H9 (cell line): ENCODE measurements around the gene GPR146. TPM values are rescaled to one million over a fixed set of nuclear protein-coding genes. Genes with fewer than 3 reads are reported as not detected.

Experiments used
- DNase-seq: peaks from one replicate; pipeline ENCODE4 v3.0.0-alpha.2; 2017
- H2AFZ ChIP-seq: one replicate; pipeline ENCODE4 v1.6.1; 2013; ENCODE audit warnings: mild to moderate bottlenecking, low read length, control low read depth, moderate library complexity
- H2AK5ac ChIP-seq: 2 replicates; pipeline ENCODE4 v1.6.1; 2013; ENCODE audit warnings: low read length, control low read depth, mixed read lengths; ENCODE audit not compliant: insufficient read length
- H2BK120ac ChIP-seq: one replicate; pipeline ENCODE4 v1.6.1; 2013; ENCODE audit warnings: low read depth, mild to moderate bottlenecking, low read length, control low read depth, inconsistent platforms; ENCODE audit not compliant: poor library complexity, severe bottlenecking
- H2BK12ac ChIP-seq: 2 replicates; pipeline ENCODE4 v1.6.1; 2013; ENCODE audit warnings: low read length, control low read depth, mixed read lengths, low read depth; ENCODE audit not compliant: insufficient read length
- H2BK15ac ChIP-seq: 2 replicates; pipeline ENCODE4 v1.6.1; 2013; ENCODE audit warnings: low read depth, low read length, control low read depth
- H2BK20ac ChIP-seq: one replicate; pipeline ENCODE4 v1.6.1; 2013; ENCODE audit warnings: low read depth, mild to moderate bottlenecking, low read length, control low read depth, inconsistent platforms; ENCODE audit not compliant: poor library complexity, severe bottlenecking
- H2BK5ac ChIP-seq: 2 replicates; pipeline ENCODE4 v1.6.1; 2013; ENCODE audit warnings: low read length, control low read depth, mixed read lengths; ENCODE audit not compliant: insufficient read length
- H3K14ac ChIP-seq: 2 replicates; pipeline ENCODE4 v1.6.1; 2013; ENCODE audit warnings: low read length, control low read depth; ENCODE audit not compliant: insufficient read depth
- H3K18ac ChIP-seq: 2 replicates; pipeline ENCODE4 v1.6.1; 2013; ENCODE audit warnings: low read depth, mild to moderate bottlenecking, mixed read lengths, low read length, control low read depth; ENCODE audit not compliant: insufficient read length
- H3K23ac ChIP-seq: 2 replicates; pipeline ENCODE4 v1.6.1; 2013; ENCODE audit warnings: low read length, control low read depth, mixed read lengths, low read depth; ENCODE audit not compliant: insufficient read length
- H3K23me2 ChIP-seq: 2 replicates; pipeline ENCODE4 v1.6.1; 2013; ENCODE audit warnings: low read depth, mild to moderate bottlenecking, mixed read lengths, low read length, control low read depth; ENCODE audit not compliant: insufficient read length, poor library complexity, severe bottlenecking
- H3K27ac ChIP-seq: 2 replicates; pipeline ENCODE4 v1.5.1; 2013; ENCODE audit warnings: low read length, control low read depth, mixed read lengths, low read depth; ENCODE audit not compliant: insufficient read length
- H3K27me3 ChIP-seq: 2 replicates; pipeline ENCODE4 v1.6.1; 2013; ENCODE audit warnings: low read length, control low read depth, inconsistent platforms; ENCODE audit not compliant: insufficient read depth
- H3K4ac ChIP-seq: 2 replicates; pipeline ENCODE4 v1.6.1; 2013; ENCODE audit warnings: low read depth, mild to moderate bottlenecking, control low read depth, inconsistent platforms, low read length, moderate library complexity
- H3K4me1 ChIP-seq: 2 replicates; pipeline ENCODE4 v1.6.1; 2013; ENCODE audit warnings: low read length, control low read depth, inconsistent platforms; ENCODE audit not compliant: insufficient read depth
- H3K4me2 ChIP-seq: 2 replicates; pipeline ENCODE4 v1.6.1; 2013; ENCODE audit warnings: low read length, control low read depth, mixed read lengths; ENCODE audit not compliant: insufficient read length, insufficient read depth
- H3K56ac ChIP-seq: 2 replicates; pipeline ENCODE4 v1.6.1; 2013; ENCODE audit warnings: low read depth, mild to moderate bottlenecking, mixed read lengths, low read length, control low read depth; ENCODE audit not compliant: insufficient read length
- H3K79me1 ChIP-seq: 2 replicates; pipeline ENCODE4 v1.6.1; 2013; ENCODE audit warnings: low read depth, mild to moderate bottlenecking, moderate library complexity, low read length, control low read depth, inconsistent platforms; ENCODE audit not compliant: insufficient read depth, poor library complexity, severe bottlenecking
- H3K79me2 ChIP-seq: 2 replicates; pipeline ENCODE4 v1.6.1; 2013; ENCODE audit warnings: low read length, control low read depth, inconsistent platforms; ENCODE audit not compliant: insufficient read depth
- H3K9ac ChIP-seq: 2 replicates; pipeline ENCODE4 v1.6.1; 2013; ENCODE audit warnings: low read length, control low read depth, mixed read lengths; ENCODE audit not compliant: insufficient read length; ENCODE audit errors: extremely low read depth
- H3K9me3 ChIP-seq: one replicate; pipeline ENCODE4 v1.6.1; 2013; ENCODE audit warnings: low read depth, low read length, inconsistent platforms; ENCODE audit not compliant: control insufficient read depth
- H3T11ph ChIP-seq: one replicate; pipeline ENCODE4 v1.6.1; 2013; ENCODE audit warnings: mild to moderate bottlenecking, low read length, control low read depth, inconsistent platforms
- H4K20me1 ChIP-seq: one replicate; pipeline ENCODE4 v1.6.1; 2013; ENCODE audit not compliant: control insufficient read depth, insufficient read length, insufficient read depth
- H4K5ac ChIP-seq: 2 replicates; pipeline ENCODE4 v1.6.1; 2013; ENCODE audit warnings: low read depth, mild to moderate bottlenecking, mixed read lengths, low read length, control low read depth; ENCODE audit not compliant: insufficient read length
- H4K8ac ChIP-seq: replicated peaks from 2 replicates; pipeline ENCODE4 v1.6.1; 2013; ENCODE audit warnings: low read length, control low read depth, mixed read lengths, low read depth; ENCODE audit not compliant: insufficient read length
- H4K91ac ChIP-seq: 2 replicates; pipeline ENCODE4 v1.6.1; 2013; ENCODE audit warnings: low read depth, mild to moderate bottlenecking, moderate library complexity, mixed read lengths, low read length, control low read depth; ENCODE audit not compliant: insufficient read length
- H3K27ac Mint-ChIP-seq, 3 experiments: 2 replicates in 2 of 3; 3 replicates in 1 of 3; pipeline ENCODE4 v1.8.0; 2020 to 2021; ENCODE audit warnings: mixed read lengths in 3 of 3, mild to moderate bottlenecking in 1 of 3, moderate library complexity in 1 of 3
- H3K27me3 Mint-ChIP-seq: 2 replicates; pipeline ENCODE4 v1.8.0; 2021; ENCODE audit warnings: low read depth, mild to moderate bottlenecking, moderate library complexity, mixed read lengths
- H3K36me3 Mint-ChIP-seq, 3 experiments: 2 replicates in 2 of 3; 3 replicates in 1 of 3; pipeline ENCODE4 v1.8.0; 2020 to 2021; ENCODE audit warnings: low read depth in 3 of 3, mixed read lengths in 3 of 3; ENCODE audit not compliant: insufficient read depth in 1 of 3
- H3K4me1 Mint-ChIP-seq, 2 experiments: 2 replicates each; pipeline ENCODE4 v1.8.0; 2020; ENCODE audit warnings: mixed read lengths in 2 of 2
- H3K4me3 Mint-ChIP-seq, 2 experiments: 2 replicates in 1 of 2; 3 replicates in 1 of 2; pipeline ENCODE4 v1.8.0; 2020 to 2021; ENCODE audit warnings: mild to moderate bottlenecking in 2 of 2, mixed read lengths in 2 of 2, moderate library complexity in 1 of 2
- H3K9me3 Mint-ChIP-seq, 2 experiments: 2 replicates in 1 of 2; 3 replicates in 1 of 2; pipeline ENCODE4 v1.8.0; 2020; ENCODE audit warnings: mild to moderate bottlenecking in 2 of 2, mixed read lengths in 2 of 2, moderate library complexity in 1 of 2
- CTCF ChIP-seq: fragments of 200-600 bp; sonication (generic); conservative IDR thresholded peaks from 3 replicates; pipeline ENCODE4 v1.8.0; 2021; ENCODE audit warnings: antibody characterized with exemption, mild to moderate bottlenecking
- WGBS: extraction: QIAGEN DNeasy Blood & Tissue Kit; methylation state at CpG from one replicate; pipeline ENCODE4 v1.1.7; 2013; ENCODE audit warnings: missing lambda C conversion rate, low lambda C conversion rate, mixed read lengths; ENCODE audit not compliant: insufficient read length; ENCODE audit errors: extremely low coverage; 5-methylcytosine and 5-hydroxymethylcytosine counted together
- total RNA-seq: library from RNA; stranded (reverse); gene quantifications from 2 replicates; pipeline ENCODE4 v1.2.1, GENCODE V29; 2021

The GPR146 gene
- total RNA-seq, 1 experiment from 2014 or later = 1.4 TPM

- Mint-ChIP-seq H3K4me3 (no peak overlapping the region), H3K9me3 (no peaks in the 10 kb centered on the region), H3K27ac (peak overlapping the region in 1 of 3 experiments; percentile 64; a peak in 2 of 7 replicates), H3K36me3 (peaks cover 1 to 11% (median 6%) of the 10 kb centered on the region in 3 experiments; a peak in 5 of 7 replicates), H3K27me3 (no peaks in the 10 kb centered on the region; the same call in 1 of the 2 replicates), H3K4me1 (peaks cover 20 to 22% of the 10 kb centered on the region in 2 experiments)
- Histone ChIP-seq H2AFZ (no peak overlapping the region), H3K79me1 (no peaks in the 10 kb centered on the region), H4K91ac (no peak overlapping the region), H2BK120ac (no peak overlapping the region), H3K18ac (no peak overlapping the region), H3K56ac (no peak overlapping the region), H3K23me2 (peaks cover 3% of the 10 kb centered on the region), H3T11ph (no peak overlapping the region), H4K5ac (no peak overlapping the region), H3K9ac (no peak overlapping the region), H3K4me1 (peaks cover 2% of the 10 kb centered on the region; the same call in 1 of the 2 replicates), H3K4me2 (no peak overlapping the region), H4K20me1 (peaks cover 9% of the 10 kb centered on the region), H3K27me3 (no peaks in the 10 kb centered on the region), H3K23ac (no peak overlapping the region), H2AK5ac (no peak overlapping the region), H3K14ac (no peak overlapping the region), H3K4ac (no peak overlapping the region), H2BK12ac (no peak overlapping the region), H2BK20ac (no peak overlapping the region), H3K27ac (no peak overlapping the region), H3K9me3 (no peaks in the 10 kb centered on the region), H2BK5ac (no peak overlapping the region), H2BK15ac (no peak overlapping the region), H4K8ac (no peak overlapping the region), H3K79me2 (no peaks in the 10 kb centered on the region)
- WGBS = 100% methylated on average over 2 of the region's 28 CpGs
- TF ChIP-seq CTCF = no peak
- no peak for DNase-seq
Measured at GRCh38 chr7:1090686-1091643, 46.6 kb downstream of the GPR146 start.
